ENCODE data around the gene ALPK1.

Gene ALPK1

GRCh38 chr4:112272292-112272691, 24.9 kb upstream of the ALPK1 start:
- WGBS (ENCODE audit: extremely low coverage, insufficient coverage, insufficient read length), result no CpG with 5 or more reads among the region's 4 CpGs
- Histone ChIP-seq H2AK5ac (ENCODE audit: low read length) (no peak overlapping the region), H3K4me3 (ENCODE audit: low read depth, low read length) (no peak overlapping the region)

DNA sequence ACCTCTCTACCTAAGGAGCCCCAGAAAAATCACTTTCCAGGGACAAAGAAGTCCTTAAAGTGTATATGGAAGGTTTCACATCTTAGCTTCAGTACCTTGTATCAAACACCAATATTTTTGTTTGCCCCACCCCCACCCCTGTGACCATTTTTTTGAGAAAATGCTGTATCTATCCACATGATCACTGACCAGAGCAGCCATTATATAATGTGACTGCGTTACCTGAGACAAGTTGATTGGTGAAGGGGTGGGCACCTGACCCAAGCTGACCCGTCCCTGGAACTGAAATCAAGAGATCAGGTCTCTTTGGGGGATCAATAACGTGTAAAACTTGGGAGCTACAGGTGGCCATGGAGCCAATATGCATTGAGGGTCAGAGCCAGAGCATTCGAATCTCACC, 22.2 kb upstream of the ALPK1 start:
- no peak for DNase-seq
- no peak overlapping the region for H3K14ac ChIP-seq (ENCODE audit: low read length)
- H4K91ac ChIP-seq (ENCODE audit: low read depth, low read length), result no peak overlapping the region
- H2BK120ac ChIP-seq (ENCODE audit: insufficient read depth, low read length, poor library complexity), result no peak overlapping the region
- no peak overlapping the region for H3K4ac ChIP-seq (ENCODE audit: low read depth, low read length)
- no peak overlapping the region for H3K27ac ChIP-seq (ENCODE audit: low read depth, low read length)
- no peaks in the 10 kb centered on the region for H3K27me3 ChIP-seq (ENCODE audit: insufficient read depth, low read length)
- no peaks in the 10 kb centered on the region for H3K9me3 ChIP-seq (ENCODE audit: insufficient read depth, low read depth, low read length)
- H3K9ac ChIP-seq (ENCODE audit: low read length), result no peak overlapping the region
- no peak overlapping the region for H3K23ac ChIP-seq (ENCODE audit: low read length)
- H3K18ac ChIP-seq (ENCODE audit: low read length), result no peak overlapping the region
- H3K4me2 ChIP-seq (ENCODE audit: low read length), result no peak overlapping the region
- no peak overlapping the region for H2AK5ac ChIP-seq (ENCODE audit: low read length)
- peaks cover 0 to 2% of the 10 kb centered on the region in 2 experiments for H3K36me3 ChIP-seq (ENCODE audit: control insufficient read depth in 1 of 2, insufficient read depth in 2 of 2, low read length in 2 of 2)
- peaks cover 0 to 2% of the 10 kb centered on the region in 2 experiments for H3K4me1 ChIP-seq (ENCODE audit: control insufficient read depth in 1 of 2, insufficient read depth in 2 of 2, low read length in 2 of 2)
- H4K8ac ChIP-seq (ENCODE audit: low read depth, low read length), result peak overlapping the region; percentile 10
- H3K79me1 ChIP-seq (ENCODE audit: low read length), result no peaks in the 10 kb centered on the region
- no peak overlapping the region for H2BK12ac ChIP-seq (ENCODE audit: low read length)
- H3K4me3 ChIP-seq (ENCODE audit: low read depth, low read length), result no peak overlapping the region
- WGBS (ENCODE audit: extremely low coverage, insufficient coverage, insufficient read length), result no CpG with 5 or more reads among the region's 4 CpGs
- H2AFZ ChIP-seq (ENCODE audit: insufficient read depth, low read length, poor library complexity), result no peak overlapping the region
- H2BK5ac ChIP-seq (ENCODE audit: low read depth, low read length, poor library complexity), result no peak overlapping the region
- H3K79me2 ChIP-seq (ENCODE audit: control insufficient read depth, insufficient read depth, low read length, poor library complexity), result no peaks in the 10 kb centered on the region
- H4K12ac ChIP-seq (ENCODE audit: low read depth, low read length), result no peak overlapping the region

More at GRCh38 chr4:112272292-112272691, 24.9 kb upstream of the ALPK1 start:
- Histone ChIP-seq H2AFZ (ENCODE audit: insufficient read depth, low read length, poor library complexity) (no peak overlapping the region), H3K27ac (ENCODE audit: low read depth, low read length) (no peak overlapping the region), H2BK12ac (ENCODE audit: low read length) (no peak overlapping the region), H3K14ac (ENCODE audit: low read length) (no peak overlapping the region), H3K4ac (ENCODE audit: low read depth, low read length) (no peak overlapping the region), H3K79me2 (ENCODE audit: control insufficient read depth, insufficient read depth, low read length, poor library complexity) (no peaks in the 10 kb centered on the region), H3K4me1 (ENCODE audit: control insufficient read depth in 1 of 2, insufficient read depth in 2 of 2, low read length in 2 of 2) (no peaks in the 10 kb centered on the region), H3K79me1 (ENCODE audit: low read length) (no peaks in the 10 kb centered on the region), H2BK5ac (ENCODE audit: low read depth, low read length, poor library complexity) (no peak overlapping the region), H3K27me3 (ENCODE audit: insufficient read depth, low read length) (no peaks in the 10 kb centered on the region), H3K9ac (ENCODE audit: low read length) (no peak overlapping the region), H2BK120ac (ENCODE audit: insufficient read depth, low read length, poor library complexity) (no peak overlapping the region), H3K23ac (ENCODE audit: low read length) (no peak overlapping the region), H3K18ac (ENCODE audit: low read length) (no peak overlapping the region), H4K91ac (ENCODE audit: low read depth, low read length) (no peak overlapping the region), H4K12ac (ENCODE audit: low read depth, low read length) (no peak overlapping the region), H3K36me3 (ENCODE audit: control insufficient read depth in 1 of 2, insufficient read depth in 2 of 2, low read length in 2 of 2) (peaks cover 0 to 2% of the 10 kb centered on the region in 2 experiments), H4K8ac (ENCODE audit: low read depth, low read length) (no peak overlapping the region), H3K4me2 (ENCODE audit: low read length) (no peak overlapping the region), H3K9me3 (ENCODE audit: insufficient read depth, low read depth, low read length) (no peaks in the 10 kb centered on the region)
- DNase-seq, result no peak

DNA sequence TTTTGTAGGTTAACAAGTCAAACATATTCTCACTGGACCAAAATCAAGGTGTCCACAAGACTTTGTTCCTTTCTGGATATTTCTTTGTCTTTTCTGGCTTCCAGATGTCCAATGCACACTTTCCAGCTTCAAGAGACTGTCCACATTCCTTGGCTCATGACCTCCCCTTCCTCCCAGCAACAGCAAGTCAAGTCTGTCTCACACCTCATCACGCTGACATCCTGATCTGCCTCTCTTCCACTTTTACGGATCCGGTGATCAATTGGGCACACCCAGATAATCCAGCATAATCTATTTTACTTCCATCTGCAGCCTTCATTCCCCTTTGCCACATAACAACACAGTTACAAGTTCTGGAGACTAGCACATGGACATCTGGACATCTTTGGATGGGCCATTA, 21.1 kb upstream of the ALPK1 start:
- Histone ChIP-seq H3K23ac (ENCODE audit: low read length) (no peak overlapping the region), H4K8ac (ENCODE audit: low read depth, low read length) (no peak overlapping the region), H2BK12ac (ENCODE audit: low read length) (no peak overlapping the region), H4K12ac (ENCODE audit: low read depth, low read length) (no peak overlapping the region), H3K79me1 (ENCODE audit: low read length) (no peaks in the 10 kb centered on the region), H3K79me2 (ENCODE audit: control insufficient read depth, insufficient read depth, low read length, poor library complexity) (no peaks in the 10 kb centered on the region), H3K36me3 (ENCODE audit: control insufficient read depth in 1 of 2, insufficient read depth in 2 of 2, low read length in 2 of 2) (peaks cover 0 to 2% of the 10 kb centered on the region in 2 experiments), H3K27ac (ENCODE audit: low read depth, low read length) (no peak overlapping the region), H3K14ac (ENCODE audit: low read length) (no peak overlapping the region), H4K91ac (ENCODE audit: low read depth, low read length) (no peak overlapping the region), H3K4ac (ENCODE audit: low read depth, low read length) (no peak overlapping the region), H3K9ac (ENCODE audit: low read length) (no peak overlapping the region), H3K4me2 (ENCODE audit: low read length) (no peak overlapping the region), H2AK5ac (ENCODE audit: low read length) (no peak overlapping the region), H3K9me3 (ENCODE audit: insufficient read depth, low read depth, low read length) (no peaks in the 10 kb centered on the region), H3K4me1 (ENCODE audit: control insufficient read depth in 1 of 2, insufficient read depth in 2 of 2, low read length in 2 of 2) (peaks cover 0 to 2% of the 10 kb centered on the region in 2 experiments), H3K27me3 (ENCODE audit: insufficient read depth, low read length) (no peaks in the 10 kb centered on the region), H3K4me3 (ENCODE audit: low read depth, low read length) (no peak overlapping the region), H3K18ac (ENCODE audit: low read length) (no peak overlapping the region), H2BK5ac (ENCODE audit: low read depth, low read length, poor library complexity) (no peak overlapping the region), H2AFZ (ENCODE audit: insufficient read depth, low read length, poor library complexity) (no peak overlapping the region), H2BK120ac (ENCODE audit: insufficient read depth, low read length, poor library complexity) (no peak overlapping the region)
- no CpG with 5 or more reads among the region's 3 CpGs for WGBS (ENCODE audit: extremely low coverage, insufficient coverage, insufficient read length)
- DNase-seq, result no peak

DNA sequence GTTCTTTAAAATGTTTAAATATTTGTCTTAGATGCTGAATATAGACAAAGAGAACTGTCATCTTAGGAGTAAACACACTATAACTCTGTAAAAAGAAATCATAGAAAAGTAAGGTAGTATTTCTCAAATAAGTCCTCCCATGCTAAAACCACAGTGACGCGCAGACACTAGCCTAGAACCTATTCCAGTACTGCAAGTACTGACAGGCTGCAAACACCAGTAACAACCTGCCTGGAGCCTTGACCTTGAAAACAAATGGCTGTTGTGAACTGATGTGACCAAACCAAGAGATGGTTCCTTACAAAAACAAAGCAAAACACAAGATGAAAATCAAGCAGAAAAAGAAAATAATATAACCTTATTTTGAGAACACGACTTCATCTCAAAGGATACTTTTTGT, 19.9 kb upstream of the ALPK1 start:
- H3K4me2 ChIP-seq (ENCODE audit: low read length), result no peak overlapping the region
- no peak overlapping the region for H4K12ac ChIP-seq (ENCODE audit: low read depth, low read length)
- no peak overlapping the region for H3K14ac ChIP-seq (ENCODE audit: low read length)
- H3K9me3 ChIP-seq (ENCODE audit: insufficient read depth, low read depth, low read length), result no peaks in the 10 kb centered on the region
- no peak overlapping the region for H4K8ac ChIP-seq (ENCODE audit: low read depth, low read length)
- H3K9ac ChIP-seq (ENCODE audit: low read length), result no peak overlapping the region
- no peak overlapping the region for H2AFZ ChIP-seq (ENCODE audit: insufficient read depth, low read length, poor library complexity)
- no peak overlapping the region for H3K4me3 ChIP-seq (ENCODE audit: low read depth, low read length)
- WGBS (ENCODE audit: extremely low coverage, insufficient coverage, insufficient read length), result no CpG with 5 or more reads among the region's 3 CpGs
- H2BK120ac ChIP-seq (ENCODE audit: insufficient read depth, low read length, poor library complexity), result no peak overlapping the region
- H3K36me3 ChIP-seq (ENCODE audit: control insufficient read depth in 1 of 2, insufficient read depth in 2 of 2, low read length in 2 of 2), result peaks cover 2 to 3% of the 10 kb centered on the region in 2 experiments
- no peak overlapping the region for H3K23ac ChIP-seq (ENCODE audit: low read length)
- no peak overlapping the region for H4K91ac ChIP-seq (ENCODE audit: low read depth, low read length)
- peaks cover 0 to 2% of the 10 kb centered on the region in 2 experiments for H3K4me1 ChIP-seq (ENCODE audit: control insufficient read depth in 1 of 2, insufficient read depth in 2 of 2, low read length in 2 of 2)
- no peak overlapping the region for H3K18ac ChIP-seq (ENCODE audit: low read length)
- H3K79me1 ChIP-seq (ENCODE audit: low read length), result no peaks in the 10 kb centered on the region
- DNase-seq, result no peak
- H2AK5ac ChIP-seq (ENCODE audit: low read length), result no peak overlapping the region
- H3K27me3 ChIP-seq (ENCODE audit: insufficient read depth, low read length), result no peaks in the 10 kb centered on the region
- no peak overlapping the region for H3K27ac ChIP-seq (ENCODE audit: low read depth, low read length)
- H3K79me2 ChIP-seq (ENCODE audit: control insufficient read depth, insufficient read depth, low read length, poor library complexity), result no peaks in the 10 kb centered on the region
- H2BK12ac ChIP-seq (ENCODE audit: low read length), result no peak overlapping the region
- no peak overlapping the region for H2BK5ac ChIP-seq (ENCODE audit: low read depth, low read length, poor library complexity)
- no peak overlapping the region for H3K4ac ChIP-seq (ENCODE audit: low read depth, low read length)

Measured in trophoblast cell (in vitro differentiated cells and primary cell).